OCI-LY3 (cell line): ENCODE data around the gene ITPR1.
"Not testable (repeated sequence)": the region's sequence is repeated elsewhere in the genome, so short reads cannot be mapped to it uniquely, and the experiment has no call there.

Source experiments
- H2AFZ ChIP-seq: fragments of 200-600, 300-600 bp; shearing (Covaris generic); 2 replicates; pipeline ENCODE4 v1.6.0; 2014; ENCODE audit warnings: antibody characterized with exemption, low read depth, low read length
- H3K27ac ChIP-seq: fragments of 200-600, 300-600 bp; sonication (generic); 2 replicates; pipeline ENCODE4 v1.5.1; 2014; ENCODE audit warnings: mild to moderate bottlenecking, low read length, moderate library complexity, mixed read lengths
- H3K27me3 ChIP-seq: fragments of 200-600, 300-600 bp; sonication (generic); 2 replicates; pipeline ENCODE4 v1.6.1; 2014; ENCODE audit warnings: low read depth, low read length, mixed read lengths
- H3K36me3 ChIP-seq: fragments of 200-600, 300-600 bp; sonication (generic); replicated peaks from 2 replicates; pipeline ENCODE3; 2014; ENCODE audit warnings: low read depth, low read length, mixed read lengths
- H3K4me1 ChIP-seq: fragments of 300-600, 200-600 bp; sonication (generic); 2 replicates; pipeline ENCODE4 v1.6.1; 2014; ENCODE audit warnings: low read length, mixed read lengths
- H3K4me2 ChIP-seq: fragments of 200-600, 300-600 bp; sonication (generic); 2 replicates; pipeline ENCODE4 v1.6.1; 2014; ENCODE audit warnings: low read length, mixed read lengths
- H3K4me3 ChIP-seq: fragments of 300-600, 200-600 bp; sonication (generic); 2 replicates; pipeline ENCODE4 v1.5.1; 2014; ENCODE audit warnings: antibody characterized with exemption, mild to moderate bottlenecking, low read length, moderate library complexity
- H3K79me2 ChIP-seq: fragments of 300-600, 200-600 bp; shearing (Covaris generic); 2 replicates; pipeline ENCODE4 v1.6.1; 2014; ENCODE audit warnings: mild to moderate bottlenecking, low read length, mixed read lengths
- H3K9ac ChIP-seq: fragments of 300-600, 200-600 bp; shearing (Covaris generic); 2 replicates; pipeline ENCODE4 v1.6.0; 2014; ENCODE audit warnings: mild to moderate bottlenecking, low read length, moderate library complexity
- H3K9me3 ChIP-seq: fragments of 200-600, 300-600 bp; shearing (Covaris generic); 2 replicates; pipeline ENCODE4 v1.6.1; 2014; ENCODE audit warnings: low read length, mixed read lengths; ENCODE audit not compliant: insufficient read depth
- H4K20me1 ChIP-seq: fragments of 200-600, 300-600 bp; sonication (generic); 2 replicates; pipeline ENCODE4 v1.6.1; 2016; ENCODE audit warnings: low read length, mixed read lengths; ENCODE audit not compliant: insufficient read depth
- EZH2phosphoT487 ChIP-seq: fragments of 200-600 bp; shearing (Covaris generic); IDR thresholded peaks from 2 replicates; pipeline ENCODE4 v1.6.1; 2018; ENCODE audit warnings: antibody characterized with exemption, mixed run types, low read depth
- TF ChIP-seq, protein P1 (sequence below): fragments of 200-600, 300-600 bp; sonication (generic); IDR thresholded peaks from 2 replicates; pipeline ENCODE4 v1.5.1; 2014; ENCODE audit warnings: antibody characterized with exemption, low read length, low read depth

The ITPR1 gene

DNA sequence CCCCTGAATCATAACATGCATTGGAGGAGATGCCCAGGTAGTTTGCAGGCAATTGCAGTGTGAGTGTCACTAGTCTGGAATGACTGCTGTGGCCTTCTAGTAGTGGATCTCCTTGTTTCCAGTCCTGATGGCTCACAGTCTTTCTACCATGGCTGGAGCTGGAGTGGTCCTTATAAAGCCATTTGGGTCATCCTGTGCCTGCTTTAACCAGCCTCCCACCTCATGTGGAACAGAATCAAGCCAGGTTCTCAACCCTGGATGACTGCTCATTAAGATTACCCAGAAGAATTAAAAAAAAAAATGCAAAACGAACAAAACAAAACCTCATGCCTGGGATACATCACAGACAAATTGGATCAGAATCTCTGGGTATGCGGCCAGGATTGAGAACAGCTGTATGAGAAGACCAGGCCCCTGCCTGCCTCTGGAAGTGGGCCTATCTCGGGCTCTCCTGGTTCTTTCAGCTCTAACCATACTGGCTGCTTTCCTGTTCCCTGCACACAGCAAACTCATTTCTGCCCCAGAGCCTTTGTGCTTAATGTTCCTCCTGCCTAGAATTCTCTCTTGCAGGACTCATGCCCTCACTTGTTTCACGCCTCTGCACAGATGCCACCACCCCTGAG, 96.4 kb downstream of the ITPR1 start:
- Histone ChIP-seq H3K4me1 (peaks cover 5% of the 10 kb centered on the region), H3K9ac (no peak overlapping the region), H3K4me3 (no peak overlapping the region), H3K4me2 (no peak overlapping the region), H3K9me3 (no peaks in the 10 kb centered on the region), H4K20me1 (no peaks in the 10 kb centered on the region), H2AFZ (no peak overlapping the region), H3K36me3 (no peaks in the 10 kb centered on the region), H3K27me3 (no peaks in the 10 kb centered on the region), H3K79me2 (no peaks in the 10 kb centered on the region), H3K27ac (no peak overlapping the region)
- TF ChIP-seq EZH2phosphoT487, result no peak
- TF ChIP-seq, protein P1, sequence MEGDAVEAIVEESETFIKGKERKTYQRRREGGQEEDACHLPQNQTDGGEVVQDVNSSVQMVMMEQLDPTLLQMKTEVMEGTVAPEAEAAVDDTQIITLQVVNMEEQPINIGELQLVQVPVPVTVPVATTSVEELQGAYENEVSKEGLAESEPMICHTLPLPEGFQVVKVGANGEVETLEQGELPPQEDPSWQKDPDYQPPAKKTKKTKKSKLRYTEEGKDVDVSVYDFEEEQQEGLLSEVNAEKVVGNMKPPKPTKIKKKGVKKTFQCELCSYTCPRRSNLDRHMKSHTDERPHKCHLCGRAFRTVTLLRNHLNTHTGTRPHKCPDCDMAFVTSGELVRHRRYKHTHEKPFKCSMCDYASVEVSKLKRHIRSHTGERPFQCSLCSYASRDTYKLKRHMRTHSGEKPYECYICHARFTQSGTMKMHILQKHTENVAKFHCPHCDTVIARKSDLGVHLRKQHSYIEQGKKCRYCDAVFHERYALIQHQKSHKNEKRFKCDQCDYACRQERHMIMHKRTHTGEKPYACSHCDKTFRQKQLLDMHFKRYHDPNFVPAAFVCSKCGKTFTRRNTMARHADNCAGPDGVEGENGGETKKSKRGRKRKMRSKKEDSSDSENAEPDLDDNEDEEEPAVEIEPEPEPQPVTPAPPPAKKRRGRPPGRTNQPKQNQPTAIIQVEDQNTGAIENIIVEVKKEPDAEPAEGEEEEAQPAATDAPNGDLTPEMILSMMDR, result no peak

DNA sequence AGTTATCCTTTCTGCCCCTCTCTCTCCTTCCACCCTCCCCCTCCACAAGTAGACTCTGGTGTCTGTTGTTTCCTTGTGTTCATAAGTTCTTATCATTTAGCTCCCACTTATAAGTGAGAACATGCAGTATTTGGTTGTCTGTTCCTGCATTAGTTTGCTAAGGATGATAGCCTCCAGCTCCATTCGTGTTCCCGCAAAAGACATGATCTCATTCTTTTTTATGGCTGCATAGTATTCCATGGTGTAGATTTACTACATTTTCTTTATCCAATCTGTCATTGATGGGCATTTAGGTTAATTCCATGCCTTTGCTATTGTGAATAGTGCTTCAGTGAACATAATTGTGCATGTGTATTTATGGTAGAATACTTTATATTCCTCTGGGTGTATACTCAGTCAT, 97.7 kb downstream of the ITPR1 start:
- H2AFZ ChIP-seq, H3K9me3 ChIP-seq, H3K36me3 ChIP-seq, H3K4me2 ChIP-seq, H4K20me1 ChIP-seq, H3K79me2 ChIP-seq, H3K4me3 ChIP-seq, H3K27ac ChIP-seq, H3K9ac ChIP-seq, H3K27me3 ChIP-seq, H3K4me1 ChIP-seq: not testable (repeated sequence)

DNA sequence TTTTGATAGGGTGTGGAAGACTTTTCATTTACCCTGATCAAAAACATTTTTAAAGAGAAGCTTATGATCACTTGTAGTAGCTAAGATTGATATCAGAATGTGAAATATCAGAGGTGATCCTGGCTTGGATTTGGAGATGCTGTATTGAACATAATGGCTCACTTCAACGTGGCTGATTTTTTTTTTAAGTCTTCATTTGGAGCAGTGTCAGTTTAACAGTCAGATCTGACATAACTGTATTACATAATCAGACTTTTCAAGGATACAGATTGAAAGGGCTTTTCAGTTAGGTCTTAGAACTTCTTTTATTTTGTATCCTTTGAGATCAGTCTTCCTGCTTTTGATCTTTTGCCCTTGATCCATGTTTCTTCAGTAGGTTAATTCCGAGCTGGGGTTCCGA, 98.5 kb downstream of the ITPR1 start:
- Histone ChIP-seq H3K4me3 (no peak overlapping the region), H3K4me2 (no peak overlapping the region), H3K4me1 (no peaks in the 10 kb centered on the region), H2AFZ (no peak overlapping the region), H3K79me2 (no peaks in the 10 kb centered on the region), H3K9me3 (no peaks in the 10 kb centered on the region), H3K27me3 (no peaks in the 10 kb centered on the region), H4K20me1 (no peaks in the 10 kb centered on the region), H3K9ac (no peak overlapping the region), H3K36me3 (no peaks in the 10 kb centered on the region), H3K27ac (no peak overlapping the region)
- TF ChIP-seq EZH2phosphoT487, result no peak

DNA sequence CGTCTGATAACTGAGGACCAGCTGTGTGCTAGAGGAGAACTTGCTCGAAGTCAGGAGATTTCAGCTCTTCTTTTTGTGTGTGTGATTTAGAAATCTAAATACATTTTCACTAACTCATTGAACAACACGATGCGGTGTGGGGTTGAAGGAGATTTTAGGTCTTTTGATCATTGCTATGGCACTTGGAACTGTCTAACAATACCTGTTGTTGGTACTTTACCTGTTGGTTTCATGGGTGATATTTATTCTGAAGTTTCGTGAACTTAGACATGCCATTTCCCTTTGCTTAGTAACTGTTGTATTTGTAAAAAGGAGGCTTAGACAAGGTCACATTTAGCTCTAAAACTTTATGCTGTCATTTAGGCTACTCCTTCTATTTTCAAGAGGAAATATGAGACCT, 99.9 kb downstream of the ITPR1 start:
- H4K20me1 ChIP-seq, result no peaks in the 10 kb centered on the region
- no peak overlapping the region for H3K4me3 ChIP-seq
- H3K27me3 ChIP-seq, result no peaks in the 10 kb centered on the region
- H3K9ac ChIP-seq, result no peak overlapping the region
- no peak overlapping the region for H3K4me2 ChIP-seq
- H3K9me3 ChIP-seq, result no peaks in the 10 kb centered on the region
- H3K4me1 ChIP-seq, result no peaks in the 10 kb centered on the region
- TF ChIP-seq EZH2phosphoT487, result no peak
- TF ChIP-seq, protein P1, result no peak
- H2AFZ ChIP-seq, result no peak overlapping the region
- H3K79me2 ChIP-seq, result no peaks in the 10 kb centered on the region
- H3K27ac ChIP-seq, result no peak overlapping the region
- no peaks in the 10 kb centered on the region for H3K36me3 ChIP-seq

DNA sequence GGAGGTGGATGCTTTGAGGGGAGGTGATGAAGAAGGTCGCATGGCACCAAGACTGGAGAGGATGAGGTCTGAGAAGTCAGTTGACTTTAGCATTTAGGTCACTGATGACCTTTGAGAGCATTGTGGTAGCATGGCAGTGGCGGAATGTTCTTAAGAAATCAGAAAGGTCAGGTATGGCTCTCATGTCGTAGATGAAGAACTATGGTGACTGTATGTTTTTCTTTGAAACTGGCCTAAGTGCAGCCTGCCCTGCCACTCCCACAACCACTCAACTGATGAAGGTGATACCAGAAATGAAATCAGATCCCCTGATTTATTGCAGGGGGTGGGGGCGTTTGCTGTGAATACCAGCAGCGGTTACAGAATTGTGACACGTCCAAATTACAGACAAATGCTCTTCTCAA, 102.6 kb downstream of the ITPR1 start:
- no peak overlapping the region for H2AFZ ChIP-seq
- H3K9ac ChIP-seq, result no peak overlapping the region
- no peaks in the 10 kb centered on the region for H3K36me3 ChIP-seq
- H3K27me3 ChIP-seq, result no peaks in the 10 kb centered on the region
- no peaks in the 10 kb centered on the region for H3K9me3 ChIP-seq
- no peaks in the 10 kb centered on the region for H3K79me2 ChIP-seq
- H3K27ac ChIP-seq, result no peak overlapping the region
- H3K4me1 ChIP-seq, result no peaks in the 10 kb centered on the region
- TF ChIP-seq, protein P1, result no peak
- TF ChIP-seq EZH2phosphoT487, result no peak
- no peak overlapping the region for H3K4me3 ChIP-seq
- no peaks in the 10 kb centered on the region for H4K20me1 ChIP-seq
- H3K4me2 ChIP-seq, result no peak overlapping the region
